Pancreas (tissue), 10 donors: ENCODE results near the gene ALDOA. TPM values are rescaled to one million over a fixed set of nuclear protein-coding genes. Genes with fewer than 3 reads are reported as not detected.

Source experiments
- ATAC-seq, 4 donors: fragments of 200-7000 bp; cut with Tn5 transposase; one replicate each; pipeline versions ENCODE4 v1.8.0 to v1.9.1; 2020; ENCODE audit warnings: mild to moderate bottlenecking in 4 of 4, moderate library complexity in 4 of 4
- DNase-seq, 6 donors: peaks; one replicate each; pipeline ENCODE4 v3.0.0-alpha.2; 2020
- FAIRE-seq: peaks from 2 replicates; lab custom pipeline; 2012; peaks lifted over from hg19 to GRCh38; lab: Jason Lieb, UNC
- H3K27ac ChIP-seq, 4 donors: fragments of 200-600 bp; sonication (generic); 1 replicate in 3 of 4; 2 replicates in 1 of 4; pipeline versions ENCODE4 v1.5.0 to v1.8.0; 2020
- H3K27me3 ChIP-seq, 4 donors: fragments of 200-600 bp; one replicate each; pipeline ENCODE4 v1.8.0; 2021
- H3K36me3 ChIP-seq, 3 donors: fragments of 200-600 bp; sonication (generic) in 1 of 3; one replicate each; pipeline versions ENCODE4 v1.5.0 to v1.8.0; 2020 to 2021
- H3K4me1 ChIP-seq, 3 donors: fragments of 200-600 bp; one replicate each; pipeline ENCODE4 v1.8.0; 2021
- H3K4me3 ChIP-seq, 4 donors: fragments of 200-600 bp; sonication (generic) in 2 of 4; one replicate each; pipeline versions ENCODE4 v1.5.0 to v1.8.0; 2020 to 2021
- H3K9me3 ChIP-seq, 4 donors: fragments of 200-600 bp; one replicate each; pipeline ENCODE4 v1.8.0; 2021
- WGBS, 2 donors: extraction: QIAGEN DNeasy Blood & Tissue Kit; methylation state at CpG; one replicate each; pipeline ENCODE4 v1.1.7; 2013; 5-methylcytosine and 5-hydroxymethylcytosine counted together
- intact Hi-C, 3 donors: fragments of 100-400 bp; cut with DNase I; formaldehyde crosslinking; loops; one replicate each; pipeline versions ENCODE4 v1.11.1 to v1.14.2; 2022
- polyA plus RNA-seq, 2 donors: library from polyadenylated mRNA; stranded (reverse); fragments of 200-250 nt; gene quantifications; one replicate each; pipeline ENCODE4 v1.2.3, GENCODE V29; 2013
- total RNA-seq, 6 donors: library from RNA; stranded (reverse); fragmentation: NEBNext Ultra II Directional in 4 of 6; extraction: Animal tissue kit (Norgen Biotek cat#: 25700) in 4 of 6; gene quantifications; one replicate each; pipeline versions ENCODE4 v1.2.1 to v1.2.4, GENCODE V29; 2021 to 2023
- TF ChIP-seq, protein P1 (sequence below), 4 donors: fragments of 200-600 bp; sonication (generic) in 3 of 4; IDR thresholded peaks; one replicate each; pipeline versions ENCODE4 v1.5.0 to v1.8.0; 2021; ENCODE audit warnings: antibody characterized with exemption in 4 of 4
- donor health status: healthy with polysubstance abuse.
- donor health status: DM: no; HTN: no; CAD: no; lungs with moderate emphysema.
- donor health status: DM: no; HTN: no; CAD: no.
- donor health status: control.
- donor health status: control.
- donor health status: Bipolar disorder and iron deficiency.
- donor health status: DM: yes; HTN: yes; CAD: no.
- donor health status: DM: no; HTN: no; CAD: no.
- donor health status: DM: no; HTN: no; CAD: no.
- donor health status: DM: yes; HTN: yes; CAD: no.

ALDOA gene
- total and polyA plus RNA-seq, 8 donors: 234 to 425 (median 327) TPM

DNA sequence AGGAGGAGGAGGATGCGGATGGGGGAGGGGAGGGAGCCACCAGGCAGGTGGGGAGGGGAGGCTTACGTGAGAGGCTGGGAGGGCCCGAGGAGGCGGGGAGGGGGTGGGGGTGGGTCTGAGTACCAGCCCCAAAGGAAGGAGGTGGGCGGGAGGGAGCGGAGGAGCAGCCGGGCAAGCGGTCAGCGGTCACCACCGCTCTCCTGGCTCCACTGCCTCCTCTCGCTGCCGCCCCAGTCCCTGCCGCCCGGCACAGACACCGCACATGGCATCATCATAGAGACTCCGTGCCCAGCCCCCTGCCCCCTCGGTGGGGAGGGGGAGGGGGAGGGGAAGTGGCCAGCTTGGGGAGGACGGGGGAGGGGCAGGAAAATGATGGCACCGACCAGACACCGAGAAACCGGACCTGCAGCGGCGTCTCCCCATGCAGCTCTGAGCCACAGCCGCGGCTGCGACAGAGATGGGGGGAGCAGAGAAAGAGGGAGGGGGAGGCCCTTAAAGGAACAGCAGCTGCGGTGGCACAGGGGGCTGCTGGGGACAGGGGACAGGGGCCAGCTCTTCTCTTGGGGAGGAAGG lies 34.6 kb upstream of the ALDOA start, which contains the start of gene TLCD3B:
Gene TLCD3B (minus strand): TSS at position 431 of the 573 bp plus-strand sequence. CDS start 744 bp downstream, outside the sequence.
- Histone ChIP-seq H3K4me1 (peaks cover 0 to 5% (median 0%) of the 10 kb centered on the region in 3 donors), H3K27ac (no peak within 1 kb of the TSS), H3K4me3 (peak within 1 kb of the TSS in 1 of 4 donors; percentile 17), H3K9me3 (no peaks in the 10 kb centered on the region), H3K27me3 (peaks cover 0 to 19% (median 2%) of the 10 kb centered on the region in 4 donors), H3K36me3 (no peaks in the 10 kb centered on the region)
- intact Hi-C loops: no loop called here
- DNase-seq (no peak), FAIRE-seq (no peak), ATAC-seq (peak in 3 of 4 donors; percentile 21 to 49 (median 48))
- TF ChIP-seq, protein P1, sequence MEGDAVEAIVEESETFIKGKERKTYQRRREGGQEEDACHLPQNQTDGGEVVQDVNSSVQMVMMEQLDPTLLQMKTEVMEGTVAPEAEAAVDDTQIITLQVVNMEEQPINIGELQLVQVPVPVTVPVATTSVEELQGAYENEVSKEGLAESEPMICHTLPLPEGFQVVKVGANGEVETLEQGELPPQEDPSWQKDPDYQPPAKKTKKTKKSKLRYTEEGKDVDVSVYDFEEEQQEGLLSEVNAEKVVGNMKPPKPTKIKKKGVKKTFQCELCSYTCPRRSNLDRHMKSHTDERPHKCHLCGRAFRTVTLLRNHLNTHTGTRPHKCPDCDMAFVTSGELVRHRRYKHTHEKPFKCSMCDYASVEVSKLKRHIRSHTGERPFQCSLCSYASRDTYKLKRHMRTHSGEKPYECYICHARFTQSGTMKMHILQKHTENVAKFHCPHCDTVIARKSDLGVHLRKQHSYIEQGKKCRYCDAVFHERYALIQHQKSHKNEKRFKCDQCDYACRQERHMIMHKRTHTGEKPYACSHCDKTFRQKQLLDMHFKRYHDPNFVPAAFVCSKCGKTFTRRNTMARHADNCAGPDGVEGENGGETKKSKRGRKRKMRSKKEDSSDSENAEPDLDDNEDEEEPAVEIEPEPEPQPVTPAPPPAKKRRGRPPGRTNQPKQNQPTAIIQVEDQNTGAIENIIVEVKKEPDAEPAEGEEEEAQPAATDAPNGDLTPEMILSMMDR (IDR thresholded peaks at IDR 0.05): no peak
- 2% methylated on average over 10 to 27 of the region's 27 CpGs for WGBS, 2 donors

DNA sequence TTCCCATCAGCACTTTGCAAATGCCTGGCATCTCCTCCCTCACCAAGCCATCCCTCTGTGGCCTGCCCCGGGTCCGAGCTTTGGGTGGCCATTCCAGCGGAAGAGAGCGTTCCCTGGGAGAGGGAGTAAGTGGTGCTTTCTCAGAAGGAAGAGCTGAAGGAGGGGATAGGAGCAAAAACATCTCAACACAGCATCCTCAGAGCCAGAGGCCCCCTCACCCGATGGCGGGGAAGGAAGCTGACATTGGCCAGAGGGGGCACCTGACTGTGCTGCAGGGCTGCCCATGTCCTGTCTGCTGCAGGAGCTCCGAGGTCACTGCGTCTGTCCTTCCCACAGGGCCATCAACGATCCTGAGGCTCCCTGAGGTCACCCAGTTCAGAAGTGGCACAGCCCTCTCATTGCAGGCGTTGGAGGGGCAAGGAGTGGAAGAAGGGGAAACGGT lies 34.1 kb upstream of the ALDOA start:
- FAIRE-seq: no peak
- WGBS, 2 donors: 19 to 21% methylated on average over 11 of the region's 11 CpGs
- Histone ChIP-seq H3K9me3 (no peaks in the 10 kb centered on the region), H3K36me3 (no peaks in the 10 kb centered on the region), H3K27me3 (peaks cover 0 to 19% (median 2%) of the 10 kb centered on the region in 4 donors), H3K4me3 (no peak overlapping the region), H3K4me1 (peaks cover 0 to 5% (median 0%) of the 10 kb centered on the region in 3 donors), H3K27ac (no peak overlapping the region)
- no peak for DNase-seq
- TF ChIP-seq, protein P1 (IDR thresholded peaks at IDR 0.05): no peak
- intact Hi-C loops: no loop called here
- ATAC-seq: no peak

DNA sequence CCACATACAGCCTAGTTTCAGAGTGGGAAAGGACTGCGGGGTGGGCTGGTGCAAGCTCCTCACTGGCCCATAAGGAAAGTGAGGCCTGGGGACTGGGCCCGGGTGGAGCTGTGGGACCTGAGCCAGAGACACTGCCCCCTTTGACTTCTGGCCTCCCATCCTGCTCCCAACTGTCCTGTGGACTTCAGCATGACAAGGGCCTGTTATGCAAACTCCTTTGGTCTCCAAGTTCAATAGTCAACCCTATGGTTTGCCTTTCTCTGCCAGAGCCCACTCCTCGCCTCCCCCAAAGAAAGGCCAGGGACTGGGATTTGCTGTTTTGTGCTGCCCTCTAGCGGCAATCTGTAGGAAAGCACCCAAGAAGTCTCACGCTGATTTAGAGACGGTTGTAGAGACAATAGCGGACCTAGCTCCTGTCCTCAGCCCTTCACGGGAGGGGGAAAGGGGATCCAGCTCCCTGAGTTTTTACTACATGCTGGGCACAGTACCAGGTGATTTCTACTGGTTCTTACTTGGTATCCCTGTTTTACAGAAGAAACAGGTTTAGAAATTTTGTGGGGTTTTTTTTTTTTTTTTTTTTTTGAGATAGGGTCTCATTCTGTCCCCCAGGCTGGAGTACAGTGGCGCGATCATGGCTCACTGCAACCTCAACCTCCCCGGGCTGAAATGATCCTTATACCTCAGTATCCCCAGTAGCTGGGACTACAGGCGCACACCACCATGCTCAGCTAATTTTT lies 33.3 kb upstream of the ALDOA start:
- no peak overlapping the region for H3K4me3 ChIP-seq
- TF ChIP-seq, protein P1 (IDR thresholded peaks at IDR 0.05): peak; percentile 21 to 48 (median 36)
- 24 to 29% methylated on average over 12 of the region's 12 CpGs for WGBS, 2 donors
- intact Hi-C loops: no loop called here
- no peak for FAIRE-seq
- peaks cover 0 to 5% (median 0%) of the 10 kb centered on the region in 3 donors for H3K4me1 ChIP-seq
- DNase-seq: peak in 1 of 6 donors; percentile 37
- H3K27me3 ChIP-seq: peaks cover 0 to 19% (median 2%) of the 10 kb centered on the region in 4 donors
- ATAC-seq: peak in 3 of 4 donors; percentile 56 to 67 (median 61)
- no peaks in the 10 kb centered on the region for H3K9me3 ChIP-seq
- no peak overlapping the region for H3K27ac ChIP-seq
- no peaks in the 10 kb centered on the region for H3K36me3 ChIP-seq

DNA sequence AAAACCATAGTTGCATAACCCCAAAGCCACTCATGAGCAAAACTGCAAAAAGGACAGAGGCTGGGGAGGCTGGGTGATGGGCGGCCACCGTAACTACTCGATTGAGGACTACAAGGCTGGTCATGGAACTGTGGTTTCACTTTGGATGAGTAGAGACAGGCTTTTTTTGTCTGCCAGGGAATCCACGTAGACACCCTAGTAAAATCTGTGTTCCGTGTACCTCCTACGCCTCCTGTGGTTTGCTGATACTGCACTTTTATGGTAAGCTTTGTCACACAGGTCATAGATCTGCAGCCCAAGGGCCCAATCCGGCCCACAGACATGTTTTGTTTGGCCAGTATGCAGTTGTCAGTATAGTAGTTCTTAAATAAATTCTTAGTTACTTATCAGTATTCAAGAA lies 32.3 kb upstream of the ALDOA start:
- TF ChIP-seq, protein P1 (IDR thresholded peaks at IDR 0.05): no peak
- no peaks in the 10 kb centered on the region for H3K36me3 ChIP-seq
- no peak for FAIRE-seq
- no peaks in the 10 kb centered on the region for H3K9me3 ChIP-seq
- intact Hi-C loops: no loop called here
- H3K27ac ChIP-seq: no peak overlapping the region
- WGBS, 2 donors: 67 to 72% methylated on average over 7 of the region's 7 CpGs
- H3K4me3 ChIP-seq: no peak overlapping the region
- ATAC-seq: no peak
- DNase-seq: no peak
- H3K27me3 ChIP-seq: peaks cover 0 to 19% (median 2%) of the 10 kb centered on the region in 4 donors
- H3K4me1 ChIP-seq: peaks cover 0 to 5% (median 0%) of the 10 kb centered on the region in 3 donors
